Measurements from ENCODE around the gene SMYD3.

GRCh38 chr1:246032984-246033383 is 474.1 kb downstream of the SMYD3 start:
- TF ChIP-seq POLR2AphosphoS5 (IDR thresholded peaks at IDR 0.05; ENCODE audit: low read depth, low read length) (no peak), SIN3A (IDR thresholded peaks at IDR 0.05; ENCODE audit: borderline replicate concordance, insufficient read depth, low read length) (no peak), TAF1 (IDR thresholded peaks at IDR 0.05; ENCODE audit: borderline replicate concordance, insufficient read depth, low read length) (no peak), REST (IDR thresholded peaks at IDR 0.05; ENCODE audit: insufficient read depth in 1 of 2, low read depth in 2 of 2, low read length in 2 of 2) (no peak), FOXP2 (optimal IDR thresholded peaks at IDR 0.05; ENCODE audit: borderline replicate concordance, extremely low read depth, extremely low read length, insufficient read depth) (no peak)
